ENCODE data around the gene SCYGR3. TPM values are rescaled to one million over a fixed set of nuclear protein-coding genes. Genes with fewer than 3 reads are reported as not detected.
A peak's percentile ranks its signal among the peaks of the same experiment; 100 is the strongest.

The SCYGR3 gene
- total and polyA plus RNA-seq, 2 of the 13 experiments (the other 11 are each of a cell fraction or from before 2014, with no cell fraction given): not detected

GRCh38 chr2:227655454-227655853, 40.8 kb upstream of the SCYGR3 start (continued):
- TF ChIP-seq IRF9 (CRISPR knock-in tag; IDR thresholded peaks at IDR 0.05; ENCODE audit: borderline replicate concordance) (no peak), DNMT1 (CRISPR knock-in tag; IDR thresholded peaks at IDR 0.05) (no peak), ISL2 (CRISPR knock-in tag; IDR thresholded peaks at IDR 0.05) (no peak), TFAP4 (IDR thresholded peaks at IDR 0.05; ENCODE audit: borderline replicate concordance, low read depth) (no peak), EZH2 (conservative IDR thresholded peaks at IDR 0.05; ENCODE audit: low read depth, low read length) (no peak), HNRNPH1 (optimal IDR thresholded peaks at IDR 0.05; ENCODE audit: low read depth, low read length) (no peak), ZFP82 (CRISPR knock-in tag; IDR thresholded peaks at IDR 0.05; ENCODE audit: borderline replicate concordance) (no peak), TCF7 (IDR thresholded peaks at IDR 0.05; ENCODE audit: low read depth) (peak; percentile 21; the same call in 1 of the 2 replicates), SNAPC5 (CRISPR knock-in tag; IDR thresholded peaks at IDR 0.05; ENCODE audit: borderline replicate concordance) (no peak), FOXA1 (IDR thresholded peaks at IDR 0.05) (no peak), FOXA1 (CRISPR knock-in tag; IDR thresholded peaks at IDR 0.05) (no peak), HNF1A (IDR thresholded peaks at IDR 0.05; ENCODE audit: low read depth) (no peak), HNF1A (CRISPR knock-in tag; IDR thresholded peaks at IDR 0.05; ENCODE audit: borderline replicate concordance) (no peak), ZNF160 (CRISPR knock-in tag; IDR thresholded peaks at IDR 0.05) (no peak), JUN (CRISPR knock-in tag; IDR thresholded peaks at IDR 0.05) (peak; percentile 73), CREB1 (IDR thresholded peaks at IDR 0.05) (peak; percentile 56; the same call in 1 of the 2 replicates), CREB1 (CRISPR knock-in tag; IDR thresholded peaks at IDR 0.05) (peak; percentile 73; the same call in 1 of the 2 replicates), ZNF496 (CRISPR knock-in tag; IDR thresholded peaks at IDR 0.05; ENCODE audit: insufficient replicate concordance) (no peak), FLYWCH1 (CRISPR knock-in tag; IDR thresholded peaks at IDR 0.05) (no peak), MXD3 (CRISPR knock-in tag; IDR thresholded peaks at IDR 0.05) (no peak), SPEN (CRISPR knock-in tag; IDR thresholded peaks at IDR 0.05; ENCODE audit: low read depth) (no peak), CBX5 (CRISPR knock-in tag; IDR thresholded peaks at IDR 0.05; ENCODE audit: borderline replicate concordance) (no peak)
